Neural progenitor cell (in vitro differentiated cells): ENCODE measurements around the gene HDAC11. TPM values are rescaled to one million over a fixed set of nuclear protein-coding genes. Genes with fewer than 3 reads are reported as not detected.
A peak's percentile ranks its signal among the peaks of the same experiment; 100 is the strongest.

Experiments
- DNase-seq: peaks from one replicate; pipeline ENCODE4 v3.0.0-alpha.2; 2016; ENCODE audit warnings: low spot score
- H2AFZ ChIP-seq: fragments of 200-600 bp; sonication (generic); replicated peaks from 2 replicates; pipeline ENCODE4 v1.6.1; 2016; ENCODE audit warnings: antibody characterized with exemption
- H3F3A ChIP-seq: fragments of 200-600 bp; sonication (generic); 2 replicates; pipeline ENCODE4 v1.6.1; 2016; ENCODE audit warnings: antibody characterized with exemption, low read depth
- H3K27ac ChIP-seq: fragments of 200-600 bp; sonication (generic); 2 replicates; pipeline ENCODE4 v1.5.1; 2016; ENCODE audit warnings: mild to moderate bottlenecking
- H3K27me3 ChIP-seq: fragments of 200-600 bp; sonication (generic); 2 replicates; pipeline ENCODE4 v1.6.1; 2016; ENCODE audit warnings: mild to moderate bottlenecking, moderate library complexity
- H3K36me3 ChIP-seq: fragments of 200-600 bp; sonication (generic); 2 replicates; pipeline ENCODE4 v1.5.1; 2016
- H3K4me1 ChIP-seq: fragments of 200-600 bp; sonication (generic); 2 replicates; pipeline ENCODE4 v1.6.1; 2016; ENCODE audit warnings: mixed run types
- H3K4me2 ChIP-seq: fragments of 200-600 bp; sonication (generic); 2 replicates; pipeline ENCODE4 v1.6.1; 2016
- H3K4me3 ChIP-seq: fragments of 200-600 bp; sonication (generic); 2 replicates; pipeline ENCODE4 v1.5.1; 2016
- H3K79me2 ChIP-seq: fragments of 200-600 bp; sonication (generic); 2 replicates; pipeline ENCODE4 v1.6.1; 2016; ENCODE audit warnings: low read depth
- H3K9ac ChIP-seq: fragments of 200-600 bp; sonication (generic); 2 replicates; pipeline ENCODE4 v1.6.1; 2016
- H3K9me3 ChIP-seq: fragments of 200-600 bp; sonication (generic); 2 replicates; pipeline ENCODE4 v1.5.1; 2016; ENCODE audit warnings: low read depth
- H4K20me1 ChIP-seq: fragments of 200-600 bp; sonication (generic); 2 replicates; pipeline ENCODE4 v1.6.1; 2016; ENCODE audit warnings: low read depth
- H3K27ac Mint-ChIP-seq: 3 replicates; pipeline ENCODE4 v1.8.0; 2021; ENCODE audit warnings: mixed read lengths
- H3K27me3 Mint-ChIP-seq: 2 replicates; pipeline ENCODE4 v1.8.0; 2022; ENCODE audit warnings: low read depth, mild to moderate bottlenecking, inconsistent platforms, moderate library complexity, mixed read lengths; ENCODE audit not compliant: insufficient read depth
- H3K36me3 Mint-ChIP-seq: 3 replicates; pipeline ENCODE4 v1.8.0; 2021; ENCODE audit warnings: mixed read lengths
- H3K4me1 Mint-ChIP-seq: 3 replicates; pipeline ENCODE4 v1.8.0; 2021; ENCODE audit warnings: mixed read lengths
- H3K4me3 Mint-ChIP-seq: 3 replicates; pipeline ENCODE4 v1.8.0; 2021; ENCODE audit warnings: mild to moderate bottlenecking, moderate library complexity, mixed read lengths
- H3K9me3 Mint-ChIP-seq: 3 replicates; pipeline ENCODE4 v1.8.0; 2020; ENCODE audit warnings: mixed read lengths
- EZH2 ChIP-seq: fragments of 200-600 bp; sonication (generic); IDR thresholded peaks from 2 replicates; pipeline ENCODE4 v1.6.1; 2017; ENCODE audit warnings: antibody characterized with exemption, mild to moderate bottlenecking, moderate library complexity
- EZH2phosphoT487 ChIP-seq: fragments of 200-600 bp; sonication (generic); IDR thresholded peaks from 2 replicates; pipeline ENCODE4 v1.6.1; 2017; ENCODE audit warnings: antibody characterized with exemption
- total RNA-seq: library from RNA; depleted of rRNA; stranded (reverse); fragments of >200 nt; gene quantifications from 2 replicates; pipeline ENCODE4 v1.2.3, GENCODE V29; 2015; ENCODE audit warnings: low replicate concordance
- TF ChIP-seq, protein P1 (sequence below): fragments of 200-600 bp; sonication (generic); IDR thresholded peaks from 2 replicates; pipeline ENCODE4 v1.5.1; 2017; ENCODE audit warnings: antibody characterized with exemption, mild to moderate bottlenecking

HDAC11 gene
- total RNA-seq, 1 donor from 2014 or later, result 4.8 TPM

DNA sequence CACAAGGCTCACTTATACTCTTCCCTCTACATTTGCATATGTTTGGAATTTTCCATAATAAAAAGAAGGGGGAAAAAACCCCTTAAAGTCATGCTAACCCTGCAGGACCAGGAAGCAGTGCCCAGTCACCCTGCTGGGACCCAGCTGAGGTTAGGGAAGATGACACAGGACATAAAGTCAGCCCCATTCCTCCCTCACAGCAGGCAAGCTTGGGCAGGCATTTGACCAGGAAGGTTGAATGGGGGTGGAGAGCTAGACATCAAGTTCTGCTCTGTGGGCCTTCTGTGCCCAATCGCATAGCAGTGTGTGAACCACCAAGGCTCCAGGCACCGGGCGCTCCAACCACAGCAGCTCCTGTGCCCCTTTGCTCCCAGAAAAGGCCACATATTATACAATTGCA, 7.1 kb upstream of the HDAC11 start:
- Histone ChIP-seq H2AFZ (no peak overlapping the region), H3K27ac (no peak overlapping the region), H3F3A (no peaks in the 10 kb centered on the region), H3K79me2 (no peaks in the 10 kb centered on the region), H3K36me3 (no peaks in the 10 kb centered on the region), H3K9me3 (no peaks in the 10 kb centered on the region), H3K4me1 (peaks cover 6% of the 10 kb centered on the region), H3K4me3 (no peak overlapping the region), H3K27me3 (peaks cover 8% of the 10 kb centered on the region), H3K9ac (no peak overlapping the region), H4K20me1 (no peaks in the 10 kb centered on the region), H3K4me2 (no peak overlapping the region)
- TF ChIP-seq, protein P1, sequence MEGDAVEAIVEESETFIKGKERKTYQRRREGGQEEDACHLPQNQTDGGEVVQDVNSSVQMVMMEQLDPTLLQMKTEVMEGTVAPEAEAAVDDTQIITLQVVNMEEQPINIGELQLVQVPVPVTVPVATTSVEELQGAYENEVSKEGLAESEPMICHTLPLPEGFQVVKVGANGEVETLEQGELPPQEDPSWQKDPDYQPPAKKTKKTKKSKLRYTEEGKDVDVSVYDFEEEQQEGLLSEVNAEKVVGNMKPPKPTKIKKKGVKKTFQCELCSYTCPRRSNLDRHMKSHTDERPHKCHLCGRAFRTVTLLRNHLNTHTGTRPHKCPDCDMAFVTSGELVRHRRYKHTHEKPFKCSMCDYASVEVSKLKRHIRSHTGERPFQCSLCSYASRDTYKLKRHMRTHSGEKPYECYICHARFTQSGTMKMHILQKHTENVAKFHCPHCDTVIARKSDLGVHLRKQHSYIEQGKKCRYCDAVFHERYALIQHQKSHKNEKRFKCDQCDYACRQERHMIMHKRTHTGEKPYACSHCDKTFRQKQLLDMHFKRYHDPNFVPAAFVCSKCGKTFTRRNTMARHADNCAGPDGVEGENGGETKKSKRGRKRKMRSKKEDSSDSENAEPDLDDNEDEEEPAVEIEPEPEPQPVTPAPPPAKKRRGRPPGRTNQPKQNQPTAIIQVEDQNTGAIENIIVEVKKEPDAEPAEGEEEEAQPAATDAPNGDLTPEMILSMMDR, result no peak
- TF ChIP-seq EZH2phosphoT487, result no peak
- Mint-ChIP-seq H3K4me1 (peaks cover 31% of the 10 kb centered on the region), H3K4me3 (no peak overlapping the region), H3K36me3 (no peaks in the 10 kb centered on the region), H3K9me3 (no peaks in the 10 kb centered on the region), H3K27me3 (peaks cover 5% of the 10 kb centered on the region), H3K27ac (no peak overlapping the region)
- no peak for DNase-seq

DNA sequence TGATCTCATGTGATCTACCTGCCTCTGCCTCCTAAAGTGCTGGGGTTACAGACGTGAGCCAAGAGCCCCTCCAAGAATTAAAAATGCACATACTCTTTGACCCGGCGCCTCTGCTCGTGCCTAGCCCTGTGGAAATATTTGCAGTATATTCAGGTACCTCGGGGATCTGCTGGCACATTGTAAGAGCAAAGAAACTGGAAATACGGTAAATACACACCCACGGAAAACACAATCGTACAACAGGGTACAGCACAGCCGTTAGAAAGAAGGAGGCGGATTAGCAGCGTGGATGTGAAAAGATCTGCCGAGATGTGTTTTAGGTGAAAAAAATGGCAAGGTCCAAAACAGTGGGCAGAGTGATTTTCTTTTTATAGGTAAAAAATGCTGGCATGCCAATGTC, 6.1 kb upstream of the HDAC11 start:
- Histone ChIP-seq H2AFZ (no peak overlapping the region), H3K27ac (no peak overlapping the region), H3K9ac (no peak overlapping the region), H3K36me3 (no peaks in the 10 kb centered on the region), H3K9me3 (no peaks in the 10 kb centered on the region), H3K4me2 (no peak overlapping the region), H3K4me1 (peaks cover 10% of the 10 kb centered on the region), H3F3A (peaks cover 7% of the 10 kb centered on the region), H3K27me3 (peaks cover 8% of the 10 kb centered on the region), H3K79me2 (no peaks in the 10 kb centered on the region), H4K20me1 (no peaks in the 10 kb centered on the region), H3K4me3 (no peak overlapping the region)
- no peaks in the 10 kb centered on the region for H3K36me3 Mint-ChIP-seq
- H3K9me3 Mint-ChIP-seq, result no peaks in the 10 kb centered on the region
- no peak overlapping the region for H3K27ac Mint-ChIP-seq
- H3K4me1 Mint-ChIP-seq, result peaks cover 39% of the 10 kb centered on the region
- TF ChIP-seq EZH2, result no peak
- no peak for TF ChIP-seq EZH2phosphoT487
- TF ChIP-seq, protein P1, result no peak
- H3K4me3 Mint-ChIP-seq, result no peak overlapping the region
- peaks cover 5% of the 10 kb centered on the region for H3K27me3 Mint-ChIP-seq
- no peak for DNase-seq

GRCh38 chr3:13474776-13475303, 5.3 kb upstream of the HDAC11 start:
- Mint-ChIP-seq H3K36me3 (no peaks in the 10 kb centered on the region), H3K27me3 (peaks cover 5% of the 10 kb centered on the region), H3K9me3 (no peaks in the 10 kb centered on the region), H3K27ac (peak overlapping the region; percentile 87), H3K4me3 (no peak overlapping the region), H3K4me1 (peaks cover 39% of the 10 kb centered on the region)
- H3K27me3 ChIP-seq, result peaks cover 8% of the 10 kb centered on the region
- H2AFZ ChIP-seq, result no peak overlapping the region
- TF ChIP-seq EZH2phosphoT487, result no peak
- no peak for TF ChIP-seq EZH2
- H3K4me3 ChIP-seq, result no peak overlapping the region
- H3K4me2 ChIP-seq, result no peak overlapping the region
- H3K36me3 ChIP-seq, result no peaks in the 10 kb centered on the region
- DNase-seq, result no peak
- peaks cover 16% of the 10 kb centered on the region for H3F3A ChIP-seq
- H3K9me3 ChIP-seq, result no peaks in the 10 kb centered on the region
- no peaks in the 10 kb centered on the region for H4K20me1 ChIP-seq
- H3K27ac ChIP-seq, result no peak overlapping the region
- peaks cover 10% of the 10 kb centered on the region for H3K4me1 ChIP-seq
- no peak overlapping the region for H3K9ac ChIP-seq
- no peaks in the 10 kb centered on the region for H3K79me2 ChIP-seq

GRCh38 chr3:13475871-13476590, 4.1 kb upstream of the HDAC11 start:
- Histone ChIP-seq H3K79me2 (no peaks in the 10 kb centered on the region), H3K27me3 (peaks cover 11% of the 10 kb centered on the region), H3K27ac (no peak overlapping the region), H3K9ac (no peak overlapping the region), H3K36me3 (no peaks in the 10 kb centered on the region), H4K20me1 (no peaks in the 10 kb centered on the region), H3K9me3 (no peaks in the 10 kb centered on the region), H3F3A (peaks cover 17% of the 10 kb centered on the region), H3K4me1 (peaks cover 15% of the 10 kb centered on the region), H2AFZ (no peak overlapping the region), H3K4me2 (no peak overlapping the region), H3K4me3 (no peak overlapping the region)
- H3K4me3 Mint-ChIP-seq, result no peak overlapping the region
- no peaks in the 10 kb centered on the region for H3K9me3 Mint-ChIP-seq
- H3K27me3 Mint-ChIP-seq, result peaks cover 5% of the 10 kb centered on the region
- H3K36me3 Mint-ChIP-seq, result no peaks in the 10 kb centered on the region
- no peak for DNase-seq
- TF ChIP-seq, protein P1, result no peak
- TF ChIP-seq EZH2phosphoT487 (no peak), EZH2 (no peak)
- H3K4me1 Mint-ChIP-seq, result peaks cover 40% of the 10 kb centered on the region
- no peak overlapping the region for H3K27ac Mint-ChIP-seq
